Neural crest cell (in vitro differentiated cells): ENCODE results near the gene CRB1. TPM values are rescaled to one million over a fixed set of nuclear protein-coding genes. Genes with fewer than 3 reads are reported as not detected.

Experiments
- DNase-seq: peaks from one replicate; pipeline ENCODE4 v3.0.0; 2021; ENCODE audit warnings: low read depth, mixed read lengths, low spot score
- H3K27ac Mint-ChIP-seq: one replicate; pipeline ENCODE4 v1.8.0; 2021; ENCODE audit warnings: mild to moderate bottlenecking, mixed read lengths; ENCODE audit not compliant: unreplicated experiment
- H3K27me3 Mint-ChIP-seq: 2 replicates; pipeline ENCODE4 v1.8.0; 2021; ENCODE audit warnings: low read depth, mild to moderate bottlenecking, mixed read lengths
- H3K36me3 Mint-ChIP-seq: 2 replicates; pipeline ENCODE4 v1.8.0; 2021; ENCODE audit warnings: low read depth, mild to moderate bottlenecking, mixed read lengths
- H3K4me1 Mint-ChIP-seq: 2 replicates; pipeline ENCODE4 v1.8.0; 2021; ENCODE audit warnings: mixed read lengths
- H3K4me3 Mint-ChIP-seq: one replicate; pipeline ENCODE4 v1.8.0; 2021; ENCODE audit warnings: mild to moderate bottlenecking, mixed read lengths
- H3K9me3 Mint-ChIP-seq: 2 replicates; pipeline ENCODE4 v1.8.0; 2021; ENCODE audit warnings: mixed read lengths
- total RNA-seq: library from RNA; stranded (reverse); gene quantifications from 2 replicates; pipeline ENCODE4 v1.2.1, GENCODE V29; 2021
- TF ChIP-seq, protein P1 (sequence below): fragments of 200-600 bp; sonication (generic); conservative IDR thresholded peaks from 2 replicates; pipeline ENCODE4 v1.5.0; 2021; ENCODE audit warnings: antibody characterized with exemption, mild to moderate bottlenecking

Gene CRB1
- total RNA-seq, 1 donor from 2014 or later: 1.9 TPM

DNA sequence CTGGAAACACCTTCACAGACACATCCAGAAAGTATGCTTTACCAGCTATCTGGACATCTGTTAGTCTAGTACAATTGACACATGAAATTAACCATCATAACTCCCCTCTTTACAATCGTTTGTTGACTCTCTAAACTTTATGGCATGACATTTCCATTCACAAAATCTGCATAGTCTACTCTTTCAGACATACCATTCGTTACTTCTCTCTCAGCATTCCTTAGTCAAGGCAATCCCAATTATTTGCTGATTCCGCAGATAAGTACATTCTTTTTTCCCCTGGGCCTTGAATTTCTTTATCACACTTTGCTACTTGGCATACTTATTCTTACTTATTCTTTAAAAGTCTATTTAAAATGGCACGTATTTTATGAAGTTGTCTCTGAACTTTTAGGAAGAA lies 15.1 kb upstream of the CRB1 start:
- no peak for DNase-seq
- Mint-ChIP-seq H3K4me1 (no peaks in the 10 kb centered on the region), H3K27me3 (no peaks in the 10 kb centered on the region), H3K4me3 (no peak overlapping the region), H3K9me3 (no peaks in the 10 kb centered on the region), H3K27ac (no peak overlapping the region), H3K36me3 (no peaks in the 10 kb centered on the region)
- TF ChIP-seq, protein P1, sequence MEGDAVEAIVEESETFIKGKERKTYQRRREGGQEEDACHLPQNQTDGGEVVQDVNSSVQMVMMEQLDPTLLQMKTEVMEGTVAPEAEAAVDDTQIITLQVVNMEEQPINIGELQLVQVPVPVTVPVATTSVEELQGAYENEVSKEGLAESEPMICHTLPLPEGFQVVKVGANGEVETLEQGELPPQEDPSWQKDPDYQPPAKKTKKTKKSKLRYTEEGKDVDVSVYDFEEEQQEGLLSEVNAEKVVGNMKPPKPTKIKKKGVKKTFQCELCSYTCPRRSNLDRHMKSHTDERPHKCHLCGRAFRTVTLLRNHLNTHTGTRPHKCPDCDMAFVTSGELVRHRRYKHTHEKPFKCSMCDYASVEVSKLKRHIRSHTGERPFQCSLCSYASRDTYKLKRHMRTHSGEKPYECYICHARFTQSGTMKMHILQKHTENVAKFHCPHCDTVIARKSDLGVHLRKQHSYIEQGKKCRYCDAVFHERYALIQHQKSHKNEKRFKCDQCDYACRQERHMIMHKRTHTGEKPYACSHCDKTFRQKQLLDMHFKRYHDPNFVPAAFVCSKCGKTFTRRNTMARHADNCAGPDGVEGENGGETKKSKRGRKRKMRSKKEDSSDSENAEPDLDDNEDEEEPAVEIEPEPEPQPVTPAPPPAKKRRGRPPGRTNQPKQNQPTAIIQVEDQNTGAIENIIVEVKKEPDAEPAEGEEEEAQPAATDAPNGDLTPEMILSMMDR: no peak

DNA sequence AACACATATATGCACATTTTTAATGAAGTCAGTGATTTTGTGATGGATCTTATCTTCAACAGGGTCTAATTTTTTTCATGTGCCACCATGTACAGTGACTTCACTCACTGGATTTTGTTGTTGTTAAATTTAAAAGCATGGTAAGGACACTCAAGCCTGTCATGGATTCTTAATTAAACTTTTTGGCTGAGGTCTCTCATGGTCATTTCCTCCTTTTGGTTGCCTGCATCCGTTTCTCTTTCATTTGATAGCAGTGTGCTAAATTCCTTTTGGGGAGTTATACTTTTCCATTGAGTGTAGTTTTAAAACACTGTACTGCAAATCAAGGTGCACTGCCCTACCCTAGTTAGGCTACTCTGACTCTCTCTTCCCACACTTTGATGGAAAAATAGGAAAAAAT lies 13.2 kb upstream of the CRB1 start:
- no peak overlapping the region for H3K27ac Mint-ChIP-seq
- TF ChIP-seq, protein P1: no peak
- H3K4me1 Mint-ChIP-seq: no peaks in the 10 kb centered on the region
- no peaks in the 10 kb centered on the region for H3K36me3 Mint-ChIP-seq
- H3K9me3 Mint-ChIP-seq: no peaks in the 10 kb centered on the region
- H3K4me3 Mint-ChIP-seq: no peak overlapping the region
- H3K27me3 Mint-ChIP-seq: no peaks in the 10 kb centered on the region
- DNase-seq: no peak

DNA sequence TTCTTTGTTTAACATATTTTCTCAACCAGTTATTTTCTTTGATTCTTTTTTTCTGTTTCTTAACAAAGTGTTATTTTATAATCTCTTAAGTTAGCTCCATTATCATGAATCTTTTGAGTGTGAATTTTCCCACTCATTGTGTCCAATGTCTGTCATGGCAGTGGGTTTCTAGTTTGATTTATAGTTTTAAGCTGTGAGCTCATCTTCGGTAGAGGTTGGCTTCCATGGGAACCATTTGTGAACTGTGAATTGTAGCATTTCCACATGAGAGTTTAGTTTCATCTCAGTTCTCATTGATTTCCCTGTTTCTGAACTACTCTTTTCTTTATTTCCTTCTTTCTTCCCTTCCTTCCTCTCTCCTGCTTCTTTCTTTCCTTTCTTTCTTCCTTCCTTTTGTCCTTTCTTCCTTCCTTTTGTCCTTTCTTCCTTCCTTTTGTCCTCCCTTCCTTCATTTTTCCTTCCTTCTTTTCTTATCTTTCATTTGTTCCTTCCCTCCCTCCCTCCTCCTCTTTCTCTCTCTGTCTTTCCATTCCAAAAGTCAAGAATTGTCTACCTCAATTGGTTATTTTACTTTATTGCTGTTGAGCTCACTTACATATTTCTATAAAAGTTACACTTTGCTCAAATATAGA lies 3.0 kb upstream of the CRB1 start:
- Mint-ChIP-seq H3K27ac (no peak overlapping the region), H3K4me3 (no peak overlapping the region), H3K9me3 (peaks cover 4% of the 10 kb centered on the region), H3K36me3 (no peaks in the 10 kb centered on the region), H3K4me1 (peaks cover 20% of the 10 kb centered on the region), H3K27me3 (no peaks in the 10 kb centered on the region)
- DNase-seq: no peak
- TF ChIP-seq, protein P1: no peak

DNA sequence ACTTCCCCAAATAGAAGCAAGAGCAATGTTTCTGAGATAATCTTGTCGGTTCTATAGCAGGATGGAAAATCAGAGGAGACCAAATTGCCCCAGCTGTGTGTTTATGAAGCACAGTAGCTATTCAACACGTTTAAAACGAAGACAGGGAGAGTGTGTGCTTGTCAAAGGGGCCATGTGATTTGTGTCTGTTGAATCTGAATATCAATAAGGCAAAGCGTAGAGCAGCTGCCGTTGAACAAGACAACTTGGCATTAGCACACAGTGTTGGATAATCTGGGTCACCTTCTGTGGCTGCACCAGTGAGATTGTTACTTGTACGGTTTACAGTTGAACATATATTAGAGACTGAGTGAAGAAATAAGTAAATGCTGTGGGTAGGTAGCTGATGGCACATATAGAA lies 1.0 kb downstream of the CRB1 start:
- no peaks in the 10 kb centered on the region for H3K9me3 Mint-ChIP-seq
- TF ChIP-seq, protein P1: no peak
- H3K36me3 Mint-ChIP-seq: no peaks in the 10 kb centered on the region
- DNase-seq: no peak
- H3K4me3 Mint-ChIP-seq: peak overlapping the region; percentile 40
- peaks cover 8% of the 10 kb centered on the region for H3K27me3 Mint-ChIP-seq
- peaks cover 20% of the 10 kb centered on the region for H3K4me1 Mint-ChIP-seq
- H3K27ac Mint-ChIP-seq: peak overlapping the region; percentile 4

DNA sequence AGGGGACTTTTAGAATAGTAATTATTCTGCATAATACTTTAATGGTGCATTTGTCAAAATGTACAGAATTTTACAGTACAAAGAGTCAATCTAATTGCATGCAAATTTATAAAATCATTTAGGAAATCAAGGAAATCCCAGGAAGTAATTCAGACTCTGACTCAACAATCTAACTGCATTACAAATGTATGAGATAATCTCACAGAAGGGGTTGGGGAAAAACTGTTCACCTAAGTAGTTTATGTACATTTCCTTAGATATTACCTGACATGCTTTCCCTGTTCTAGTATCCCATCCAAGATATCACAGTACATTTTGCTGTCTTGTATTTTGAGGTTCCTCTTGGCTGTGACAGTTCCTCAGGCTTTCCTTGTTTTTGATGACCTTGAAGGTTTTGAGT lies 4.7 kb downstream of the CRB1 start:
- peaks cover 8% of the 10 kb centered on the region for H3K27me3 Mint-ChIP-seq
- no peak for DNase-seq
- peaks cover 18% of the 10 kb centered on the region for H3K4me1 Mint-ChIP-seq
- no peak overlapping the region for H3K4me3 Mint-ChIP-seq
- H3K36me3 Mint-ChIP-seq: no peaks in the 10 kb centered on the region
- H3K9me3 Mint-ChIP-seq: no peaks in the 10 kb centered on the region
- TF ChIP-seq, protein P1: no peak
- no peak overlapping the region for H3K27ac Mint-ChIP-seq

DNA sequence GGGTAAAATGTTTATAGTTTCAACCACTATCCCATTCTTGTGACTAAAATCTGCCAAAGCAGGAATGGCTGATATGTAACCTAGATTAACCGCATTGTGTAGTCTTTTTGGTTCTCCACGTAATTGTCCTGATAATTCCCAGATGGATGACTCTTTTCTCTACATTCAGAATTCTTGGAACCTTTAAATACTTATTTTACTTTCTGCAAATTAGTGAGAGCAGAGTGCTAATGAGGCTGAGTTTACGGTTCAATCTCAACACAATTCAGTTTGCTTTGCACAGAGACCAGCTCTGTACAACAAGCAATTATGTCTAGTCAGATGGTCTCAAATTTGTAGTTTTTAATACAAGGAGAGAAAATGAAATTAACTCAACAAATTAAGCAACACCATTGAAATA lies 9.1 kb downstream of the CRB1 start:
- no peak overlapping the region for H3K27ac Mint-ChIP-seq
- no peak overlapping the region for H3K4me3 Mint-ChIP-seq
- H3K4me1 Mint-ChIP-seq: no peaks in the 10 kb centered on the region
- H3K27me3 Mint-ChIP-seq: peaks cover 8% of the 10 kb centered on the region
- H3K36me3 Mint-ChIP-seq: no peaks in the 10 kb centered on the region
- TF ChIP-seq, protein P1: no peak
- H3K9me3 Mint-ChIP-seq: no peaks in the 10 kb centered on the region
- DNase-seq: no peak
